ENCODE measurements around the gene ARHGEF12. TPM values are rescaled to one million over a fixed set of nuclear protein-coding genes. Genes with fewer than 3 reads are reported as not detected.

Gene ARHGEF12
- polyA plus RNA-seq, 1 donor = 34.2 TPM

DNA sequence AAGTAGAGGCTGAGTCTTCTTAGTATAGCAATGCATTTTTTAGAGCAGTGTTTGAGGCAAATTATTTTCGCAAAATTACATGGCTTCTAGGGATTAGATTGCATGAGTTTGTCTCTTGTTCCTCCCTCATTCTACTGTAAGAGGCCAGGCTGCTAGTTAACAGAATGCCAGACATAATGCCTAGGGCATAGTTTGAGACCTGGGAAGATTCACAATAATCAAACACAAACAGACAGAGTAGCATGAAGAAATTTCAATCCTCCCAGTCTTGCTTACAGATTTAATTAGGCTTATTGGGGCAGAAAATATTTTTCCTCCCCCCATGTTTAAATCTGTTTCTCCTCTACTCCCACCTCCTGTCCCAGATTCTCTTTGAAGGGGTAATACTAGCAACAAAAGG lies 48.3 kb downstream of the ARHGEF12 start:
- no peak for DNase-seq (ENCODE audit: low read depth)

DNA sequence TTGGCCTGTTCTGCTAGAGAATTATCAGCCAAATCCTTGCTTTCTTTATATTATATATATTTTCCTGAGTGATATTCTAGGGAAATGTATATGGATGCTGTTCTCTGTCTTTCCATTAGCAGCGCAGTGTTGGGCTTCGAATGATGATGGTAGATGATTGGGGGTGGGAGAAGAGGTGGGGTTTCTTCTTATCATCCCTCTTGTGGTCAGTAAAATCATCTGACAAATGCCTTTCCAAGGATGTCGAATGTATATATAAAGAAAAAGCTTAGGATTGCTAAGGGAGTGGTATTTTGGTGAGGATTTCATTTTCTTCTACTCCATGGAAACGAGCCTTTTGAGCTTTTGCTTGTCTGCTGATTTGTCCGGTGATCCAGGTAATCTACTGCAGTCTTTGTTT lies 48.9 kb downstream of the ARHGEF12 start:
- no peak for DNase-seq (ENCODE audit: low read depth)

DNA sequence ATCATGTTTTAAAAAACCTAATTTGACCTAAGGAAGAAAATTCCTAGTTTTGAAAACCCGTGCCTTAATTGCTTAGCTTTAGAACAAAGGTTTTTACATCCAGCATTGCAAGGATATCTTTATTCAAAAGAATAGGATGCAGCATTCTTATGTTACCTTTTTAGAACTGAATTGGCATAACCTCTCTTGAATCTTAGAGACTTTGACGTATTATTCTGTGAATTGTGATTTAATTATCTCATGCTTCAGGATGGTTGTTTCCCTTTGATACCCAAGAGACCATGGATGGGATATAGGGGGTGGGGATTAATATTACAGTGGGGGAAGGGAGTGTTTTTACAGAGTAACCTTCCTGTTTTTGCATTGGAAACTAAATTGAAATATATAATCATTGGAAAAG lies 49.4 kb downstream of the ARHGEF12 start:
- no peak for DNase-seq (ENCODE audit: low read depth)

DNA sequence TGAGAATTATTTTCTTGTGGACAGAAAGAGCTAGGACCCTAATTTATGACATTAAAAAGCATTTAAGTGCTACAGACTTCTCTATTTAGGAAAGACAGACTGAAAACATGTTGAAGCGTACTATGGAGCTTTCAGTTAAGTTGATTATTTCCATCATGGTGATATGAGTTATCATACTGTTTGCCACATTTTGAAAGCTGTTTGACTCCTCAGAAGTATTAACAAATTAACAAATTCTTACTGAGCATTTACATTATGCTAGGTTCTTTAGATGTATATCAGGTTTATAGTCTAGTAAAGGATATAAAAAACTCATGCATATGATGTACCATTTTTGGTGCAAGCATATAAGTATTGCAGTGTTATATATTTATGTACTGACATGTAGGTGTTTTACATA lies 50.1 kb downstream of the ARHGEF12 start:
- DNase-seq (ENCODE audit: low read depth) = no peak

DNA sequence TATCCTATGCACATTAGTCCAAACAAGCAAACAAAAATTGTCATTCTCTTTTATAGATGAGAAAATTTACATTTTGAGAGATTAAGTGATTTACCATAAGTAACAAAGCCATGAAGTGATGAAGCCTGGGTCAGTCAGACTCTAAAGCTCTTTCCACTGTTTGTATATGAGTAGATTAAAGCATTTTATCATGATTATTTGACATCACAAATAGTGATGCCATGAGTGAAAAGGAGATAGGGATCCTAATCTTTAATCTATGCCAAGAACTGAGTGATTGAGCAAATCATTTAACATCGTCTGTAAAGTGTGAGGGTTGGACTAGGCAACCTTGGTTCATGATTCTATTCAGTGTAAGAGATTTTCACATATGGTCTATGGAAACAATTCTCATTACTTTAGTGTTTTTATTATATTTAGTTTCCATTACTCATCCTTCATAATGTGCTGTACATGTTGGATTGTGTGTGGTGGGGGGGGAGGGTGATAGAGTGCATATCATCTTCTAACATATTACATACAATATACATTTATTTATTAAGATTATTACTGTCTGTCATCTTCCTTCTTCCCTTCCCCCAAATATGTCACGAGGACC lies 50.7 kb downstream of the ARHGEF12 start:
- no peak for DNase-seq (ENCODE audit: low read depth)

DNA sequence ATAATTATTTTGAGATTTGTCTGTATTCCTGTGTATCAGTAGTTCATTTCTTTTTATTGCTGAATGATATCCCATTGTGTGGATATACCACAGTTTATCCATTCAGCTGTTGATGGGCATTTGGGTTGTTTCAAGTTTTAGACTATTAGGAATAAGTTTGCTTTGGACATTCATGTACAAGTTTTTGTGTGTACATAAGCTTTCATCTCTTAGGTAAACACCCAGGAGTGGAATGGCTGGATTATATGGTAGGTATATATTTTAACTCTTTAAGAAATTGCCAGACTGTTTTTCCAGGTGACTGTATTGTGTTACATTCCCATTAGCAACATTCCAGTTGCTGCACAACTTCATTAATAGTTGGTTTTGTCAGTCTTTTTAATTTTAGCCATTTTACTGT lies 52.0 kb downstream of the ARHGEF12 start:
- DNase-seq (ENCODE audit: low read depth) = no peak

DNA sequence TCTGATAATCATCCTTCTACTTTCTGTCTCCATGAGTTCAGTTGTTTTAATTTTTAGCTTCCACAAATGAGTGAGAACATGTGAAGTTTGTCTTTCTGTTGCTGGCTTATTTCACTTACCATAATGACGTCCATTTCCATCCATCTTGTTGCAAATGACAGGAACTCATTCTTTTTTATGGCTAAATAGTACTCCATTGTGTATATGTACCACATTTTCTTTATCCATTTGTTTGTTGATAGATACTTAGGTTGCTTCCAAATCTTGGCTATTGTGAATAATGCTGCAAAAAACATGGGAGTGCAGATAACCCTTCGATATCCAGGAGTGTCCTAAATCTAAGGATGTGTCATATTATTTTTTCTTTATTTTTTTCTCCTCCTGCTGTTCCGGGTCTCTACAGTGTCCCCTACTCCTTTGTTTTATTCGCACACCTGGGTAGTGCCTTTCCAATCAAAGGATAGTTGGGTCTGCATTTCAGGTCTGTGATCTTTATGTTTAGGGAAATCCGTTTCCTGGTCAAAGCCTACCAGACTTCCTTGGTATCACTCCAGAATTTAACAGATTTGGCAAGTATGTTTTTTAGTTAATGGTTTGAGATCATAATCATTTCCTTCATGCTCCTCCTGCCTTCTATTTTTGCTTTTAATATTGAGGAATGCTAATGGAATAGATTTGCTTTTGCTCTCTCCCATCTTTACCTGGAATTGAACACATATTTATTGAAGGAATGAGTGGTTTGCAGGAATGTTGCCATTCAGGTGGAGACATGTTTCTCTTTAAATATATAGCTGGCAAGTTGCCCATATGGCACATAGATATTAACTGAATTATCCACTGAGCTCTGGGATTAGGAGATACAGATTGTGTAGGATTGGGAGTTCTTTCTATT lies 53.7 kb downstream of the ARHGEF12 start:
- DNase-seq (ENCODE audit: low read depth) = no peak

DNA sequence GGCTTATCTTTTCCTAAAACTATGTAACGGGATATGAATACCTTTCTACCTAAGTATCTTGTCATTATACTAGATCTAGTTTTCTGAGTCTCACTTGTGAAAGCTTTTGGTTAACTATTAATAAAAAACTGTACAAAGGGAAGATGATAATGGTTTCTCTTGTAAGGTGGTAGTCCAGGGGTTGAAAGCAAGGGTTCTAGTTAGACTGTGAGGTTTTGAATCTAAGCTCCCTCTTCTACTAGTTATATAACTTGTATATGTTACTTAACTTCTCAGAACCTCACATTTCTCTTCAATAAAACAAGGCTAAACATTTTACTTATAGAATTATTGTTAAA lies 54.3 kb downstream of the ARHGEF12 start:
- no peak for DNase-seq (ENCODE audit: low read depth)

DNA sequence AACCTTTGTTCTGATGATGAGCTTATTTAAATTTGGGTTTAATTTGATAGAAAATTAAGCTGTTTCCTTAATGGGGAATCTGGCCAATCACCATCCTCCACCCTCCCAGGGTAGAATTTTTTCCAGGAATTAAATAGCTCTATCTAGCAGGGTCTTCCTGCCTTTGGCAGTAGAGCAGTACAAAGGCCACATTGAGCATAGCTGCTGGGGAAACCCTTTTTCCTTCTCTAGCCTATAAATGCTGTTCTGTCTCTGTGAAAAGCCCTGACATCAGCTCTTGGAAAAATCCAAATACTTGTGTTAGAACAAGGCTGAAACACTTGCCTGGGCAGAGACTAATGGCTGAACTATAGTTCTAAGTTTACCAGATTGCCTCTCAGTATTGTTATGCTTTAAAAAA lies 55.1 kb downstream of the ARHGEF12 start:
- DNase-seq (ENCODE audit: low read depth) = no peak

DNA sequence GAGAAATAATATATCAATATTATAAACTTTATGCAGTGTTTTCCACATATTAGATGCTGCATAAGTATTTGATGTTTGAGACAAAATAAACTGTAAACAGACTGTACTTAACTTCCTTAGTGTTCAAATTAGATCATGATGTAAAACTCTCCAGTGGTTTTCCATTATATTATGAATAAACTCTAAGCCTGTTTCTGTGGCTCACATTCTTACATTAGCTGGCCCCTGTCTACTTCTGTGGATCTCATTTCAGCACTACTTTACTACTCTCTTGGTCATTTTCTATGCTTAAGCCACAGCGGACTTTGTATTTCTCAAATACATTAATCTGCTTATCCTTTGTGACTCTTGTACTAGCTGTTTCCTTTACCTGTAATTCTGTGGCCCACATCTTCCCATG lies 55.6 kb downstream of the ARHGEF12 start:
- no peak for DNase-seq (ENCODE audit: low read depth)

DNA sequence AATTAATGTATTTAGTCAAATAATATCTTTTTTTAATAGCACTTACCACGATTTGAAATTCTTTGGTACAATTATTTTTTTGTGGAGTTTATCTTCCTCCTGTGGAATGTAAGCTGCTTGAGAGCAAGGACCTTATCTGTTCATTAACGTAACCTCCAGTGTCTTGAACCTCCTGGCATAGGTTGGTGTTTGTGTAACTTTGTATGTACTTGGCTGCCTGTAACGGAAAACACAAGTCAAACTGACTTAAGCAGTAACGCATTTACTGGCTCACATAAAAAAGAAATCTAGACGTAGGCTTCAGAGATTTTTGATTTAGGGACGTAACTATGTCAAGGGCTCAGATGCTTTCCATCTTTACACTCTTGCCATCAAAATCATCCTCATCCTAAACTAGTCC lies 56.1 kb downstream of the ARHGEF12 start:
- DNase-seq (ENCODE audit: low read depth) = no peak

DNA sequence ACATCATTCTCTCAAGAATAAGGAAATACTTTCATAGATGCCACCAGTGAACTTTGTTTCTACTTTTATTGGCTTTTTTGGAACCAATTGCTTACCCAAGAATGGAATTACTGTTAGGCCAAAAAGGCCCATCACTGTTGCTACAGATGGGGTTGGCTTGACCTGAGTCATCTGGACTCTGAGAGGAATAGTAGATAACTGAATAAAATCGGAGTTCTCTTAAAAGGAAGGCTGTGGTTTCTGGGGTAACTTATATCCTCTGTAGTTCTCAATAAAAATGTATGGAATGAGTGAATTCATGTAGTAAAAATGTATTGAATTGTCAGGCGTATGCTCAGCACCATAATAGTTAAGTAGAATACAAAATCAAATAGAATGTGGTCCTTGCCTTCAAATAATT lies 56.6 kb downstream of the ARHGEF12 start:
- DNase-seq (ENCODE audit: low read depth) = no peak

DNA sequence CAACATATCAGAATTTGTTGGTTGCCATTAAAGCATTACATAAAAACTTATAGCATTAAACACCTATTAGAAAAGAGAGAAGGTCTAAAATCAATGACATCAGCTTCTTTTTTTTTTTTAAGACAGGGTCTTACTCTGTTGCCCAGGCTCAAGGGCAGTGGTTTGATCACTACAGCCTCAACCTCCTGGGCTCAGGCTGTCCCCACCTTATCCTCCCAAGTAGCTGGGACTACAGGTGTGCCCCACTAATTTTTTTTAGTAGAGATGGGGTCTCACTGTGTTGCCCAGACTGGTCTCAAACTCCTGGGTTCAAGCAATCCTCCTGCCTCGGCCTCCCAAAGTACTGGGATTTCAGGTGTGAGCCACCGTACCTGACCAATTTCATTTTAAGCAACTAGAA lies 57.9 kb downstream of the ARHGEF12 start:
- no peak for DNase-seq (ENCODE audit: low read depth)

DNA sequence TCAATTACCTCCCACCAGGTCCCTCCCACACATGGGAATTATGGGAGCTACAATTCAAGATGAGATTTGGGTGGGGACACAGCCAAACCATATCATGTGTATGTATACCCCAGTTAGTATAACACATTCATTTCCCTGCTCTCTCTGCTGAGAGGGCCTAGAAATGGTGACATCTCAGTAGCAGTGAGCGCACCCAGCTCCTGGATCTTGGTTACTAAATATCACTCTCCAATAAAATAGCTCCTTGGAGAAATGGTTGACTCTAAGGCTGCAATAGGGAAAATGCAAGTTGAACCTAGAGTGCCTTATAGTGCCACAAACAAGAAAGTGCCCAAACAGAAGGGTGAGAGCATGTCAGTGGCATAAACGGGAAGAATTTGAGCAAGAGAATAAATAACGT lies 59.6 kb downstream of the ARHGEF12 start:
- no peak for DNase-seq (ENCODE audit: low read depth)

DNA sequence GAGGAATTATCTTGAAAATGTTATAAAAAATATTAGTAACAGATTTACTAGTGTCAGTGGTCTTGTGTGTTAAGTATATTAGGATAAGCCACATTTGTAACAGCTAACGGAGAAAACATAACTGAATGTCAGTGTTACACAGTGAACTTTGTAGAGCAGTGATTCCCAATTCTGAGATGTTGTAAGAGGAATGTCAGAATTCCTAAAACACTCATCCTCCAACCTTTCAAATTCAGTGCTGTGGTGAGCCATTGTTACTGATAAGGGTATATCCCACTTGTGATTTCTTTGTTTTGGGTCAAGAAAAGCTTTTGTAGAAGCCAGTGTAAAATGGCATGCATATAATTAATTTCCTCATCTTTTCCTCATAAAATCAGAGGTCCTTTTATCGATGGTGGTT lies 61.9 kb downstream of the ARHGEF12 start:
- no peak for DNase-seq (ENCODE audit: low read depth)

DNA sequence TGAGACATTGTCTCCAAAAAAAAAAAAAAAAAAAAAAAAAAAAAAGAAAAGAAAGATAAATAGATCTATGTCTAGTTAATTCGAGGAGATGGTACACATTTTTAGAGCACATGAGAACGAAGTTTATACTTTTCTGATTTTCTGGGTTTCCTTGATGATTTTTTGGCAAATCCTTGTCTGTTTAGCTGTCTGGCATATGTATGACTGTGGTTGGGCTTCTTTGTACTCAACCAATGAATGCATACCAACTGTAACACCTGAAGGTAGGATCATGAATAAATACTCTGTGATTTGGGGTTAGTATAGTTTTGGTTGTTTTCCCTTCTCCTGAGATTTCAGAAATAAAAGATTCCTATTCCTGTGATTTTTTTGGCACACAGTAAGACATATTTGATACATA lies 63.1 kb downstream of the ARHGEF12 start:
- no peak for DNase-seq (ENCODE audit: low read depth)

DNA sequence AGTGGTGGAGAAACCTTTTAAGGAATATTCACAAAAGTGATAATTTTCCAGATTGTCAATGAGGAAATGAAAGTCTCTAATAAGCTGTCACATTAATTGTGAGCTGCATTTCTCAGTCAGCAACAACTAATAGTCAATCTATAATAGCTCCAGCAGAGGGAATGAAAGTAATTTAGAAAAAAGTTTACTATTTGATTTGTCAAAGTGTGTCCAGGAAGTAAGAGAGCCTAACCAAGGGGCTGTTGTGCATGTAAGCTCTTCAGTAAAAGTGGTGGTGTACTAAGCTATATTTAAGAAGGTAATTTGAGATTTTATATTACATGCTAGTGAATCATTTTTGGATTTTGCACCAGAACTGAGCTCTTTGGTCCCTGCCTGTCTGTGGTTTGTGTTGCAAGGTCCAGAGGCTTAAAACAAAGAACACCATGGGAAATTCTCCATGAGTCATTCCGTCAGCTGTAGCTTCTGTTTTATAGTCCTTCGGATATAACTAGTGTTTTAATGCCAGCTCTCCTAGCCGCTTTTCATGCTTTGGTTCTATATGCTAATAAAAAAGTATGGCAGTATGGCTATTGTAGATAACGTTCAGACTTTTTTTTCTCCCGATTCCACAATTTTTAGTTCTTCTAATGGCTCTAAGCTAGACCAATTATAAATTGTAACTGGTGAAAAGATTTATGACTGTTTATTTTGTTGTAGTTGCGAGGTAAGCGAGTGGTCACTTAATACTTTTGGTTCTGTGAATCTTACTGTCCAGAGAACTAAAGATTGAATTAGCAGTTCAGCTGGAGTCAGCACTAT lies 64.6 kb downstream of the ARHGEF12 start:
- DNase-seq (ENCODE audit: low read depth) = no peak

DNA sequence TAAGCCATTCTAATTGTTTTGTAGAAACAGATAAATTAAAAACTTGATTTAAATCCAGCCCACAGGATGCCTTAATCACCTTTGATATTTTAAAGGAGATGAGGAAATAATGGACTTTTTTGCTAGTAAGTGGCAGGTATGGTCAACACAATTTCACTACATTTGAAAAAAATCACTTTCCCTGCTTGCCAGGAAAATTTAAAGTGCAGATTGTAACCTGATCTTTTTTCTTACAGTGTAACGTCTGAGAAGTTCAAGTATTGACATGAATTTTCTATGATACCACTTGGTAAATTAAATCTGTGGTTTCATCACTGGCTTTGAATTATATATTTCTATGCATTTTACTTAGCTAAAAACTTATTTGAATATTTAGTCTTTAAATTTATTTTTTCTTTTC lies 65.3 kb downstream of the ARHGEF12 start:
- DNase-seq (ENCODE audit: low read depth) = no peak

DNA sequence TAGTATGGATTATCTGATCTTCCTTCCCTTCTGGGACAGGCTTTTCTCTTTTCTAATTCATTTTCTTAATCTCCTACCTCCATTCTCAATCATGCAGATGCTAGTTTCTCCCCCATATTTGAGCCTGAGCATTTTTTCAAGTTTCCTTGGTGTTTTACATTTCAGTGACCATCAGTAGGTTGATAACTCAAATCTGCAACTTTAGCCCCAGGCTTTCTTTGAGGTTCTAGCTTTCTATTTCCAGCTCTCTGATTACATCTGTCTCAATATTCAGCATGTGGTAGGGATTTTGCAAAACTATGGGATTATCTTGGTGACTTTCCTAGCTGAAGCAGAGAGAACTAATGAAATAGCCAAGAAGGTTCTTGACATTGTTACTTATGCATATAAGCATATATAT lies 67.8 kb downstream of the ARHGEF12 start:
- DNase-seq (ENCODE audit: low read depth) = no peak

DNA sequence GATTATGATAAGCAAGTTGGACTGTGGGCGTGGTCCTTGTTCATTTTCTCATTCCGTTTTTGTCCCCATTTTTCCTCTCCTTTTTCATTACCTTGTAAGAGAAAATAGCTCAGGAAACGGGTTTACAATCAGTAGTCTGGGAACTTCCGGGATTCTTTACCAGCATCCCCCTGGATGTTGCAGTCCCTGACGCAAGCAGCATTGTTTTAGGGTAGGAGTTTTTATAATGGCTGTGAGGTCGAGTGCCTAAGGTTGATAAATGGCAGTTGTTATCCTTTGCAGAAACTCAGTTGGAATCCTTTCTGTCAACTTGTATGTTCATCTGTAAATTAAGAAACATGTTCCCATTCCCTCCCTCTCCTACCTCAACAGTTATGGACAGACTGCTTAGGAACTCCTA lies 68.3 kb downstream of the ARHGEF12 start:
- no peak for DNase-seq (ENCODE audit: low read depth)

DNA sequence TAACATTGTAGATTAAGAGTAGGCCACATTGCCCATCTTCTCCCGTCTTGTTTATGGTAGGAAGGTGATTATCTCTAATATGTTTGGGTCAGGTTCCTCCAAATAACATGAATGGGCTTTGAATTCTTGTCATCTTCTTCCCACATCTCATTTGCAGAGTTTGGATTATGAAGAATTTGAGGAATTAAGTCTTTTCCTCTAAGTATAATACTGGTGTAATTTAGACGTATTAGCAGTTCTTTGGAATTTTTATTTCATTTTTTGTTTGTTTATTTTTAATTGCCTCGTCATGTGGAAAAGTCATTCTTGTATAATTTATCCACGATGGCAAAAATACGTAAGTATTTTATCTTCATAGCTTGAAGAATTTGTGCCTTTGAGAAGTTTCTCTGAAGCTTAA lies 73.4 kb downstream of the ARHGEF12 start:
- DNase-seq (ENCODE audit: low read depth) = no peak

DNA sequence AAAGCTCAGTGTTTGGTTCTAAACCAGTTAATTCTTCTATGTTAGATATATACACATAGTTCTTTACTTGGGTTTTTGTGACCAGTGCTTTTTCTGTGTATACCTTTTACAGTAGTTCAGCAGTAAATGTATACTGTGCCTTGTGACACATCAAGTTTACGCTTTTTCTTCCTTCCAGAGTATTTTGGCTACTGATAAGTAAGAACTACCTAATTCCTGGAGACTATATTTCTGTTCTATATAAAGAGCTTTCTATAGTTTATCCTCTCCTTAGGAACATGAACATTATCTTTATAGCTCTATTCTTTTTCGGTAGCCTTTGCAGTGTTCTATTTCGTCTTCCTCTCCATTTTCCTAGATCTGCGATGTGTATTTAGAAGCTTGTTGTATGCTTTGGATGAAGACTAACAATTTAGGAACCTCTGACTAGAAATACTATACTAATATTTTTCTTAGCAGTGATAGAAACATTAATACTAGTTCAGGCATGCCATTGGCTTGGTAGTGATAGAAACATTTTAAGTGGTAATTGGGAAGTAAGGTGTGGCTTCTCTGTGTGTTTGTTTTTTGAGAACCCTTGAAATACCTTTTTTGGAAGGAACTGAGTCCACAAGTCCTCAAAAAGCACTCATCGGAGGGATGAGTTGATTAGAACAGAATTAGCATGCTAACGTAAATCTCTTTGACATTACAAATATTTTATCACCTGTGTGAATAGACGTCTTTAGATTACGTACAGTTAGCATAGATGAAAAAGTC lies 74.6 kb downstream of the ARHGEF12 start:
- no peak for DNase-seq (ENCODE audit: low read depth)
